RWPE1 (cell line): Measurements from ENCODE around the gene CUL9.
A peak's percentile ranks its signal among the peaks of the same experiment; 100 is the strongest.

Experiments used
- CTCF ChIA-PET: fragments of 350-600 bp; sonication (Branson Sonifier 250); formaldehyde crosslinking; extraction: SDS; loops from one replicate; lab custom pipeline; 2021; lab: Yijun Ruan, JAX
- POLR2A ChIA-PET: fragments of 400-600 bp; formaldehyde crosslinking; extraction: SDS; loops from one replicate; lab custom pipeline; 2020; ENCODE audit warnings: antibody characterized with exemption; ENCODE audit not compliant: low non-redundant PET; lab: Yijun Ruan, JAX
- DNase-seq: peaks from one replicate; pipeline ENCODE4 v3.0.0; 2012; ENCODE audit warnings: low spot score
- H3K27ac ChIP-seq: fragments of 450-650 bp; 2 replicates; pipeline ENCODE4 v1.5.1; 2017
- TF ChIP-seq, protein P1 (sequence below): fragments of 450-650 bp; conservative IDR thresholded peaks from 2 replicates; pipeline ENCODE4 v1.5.1; 2017; ENCODE audit warnings: low read depth, mild to moderate bottlenecking

CUL9 gene

DNA sequence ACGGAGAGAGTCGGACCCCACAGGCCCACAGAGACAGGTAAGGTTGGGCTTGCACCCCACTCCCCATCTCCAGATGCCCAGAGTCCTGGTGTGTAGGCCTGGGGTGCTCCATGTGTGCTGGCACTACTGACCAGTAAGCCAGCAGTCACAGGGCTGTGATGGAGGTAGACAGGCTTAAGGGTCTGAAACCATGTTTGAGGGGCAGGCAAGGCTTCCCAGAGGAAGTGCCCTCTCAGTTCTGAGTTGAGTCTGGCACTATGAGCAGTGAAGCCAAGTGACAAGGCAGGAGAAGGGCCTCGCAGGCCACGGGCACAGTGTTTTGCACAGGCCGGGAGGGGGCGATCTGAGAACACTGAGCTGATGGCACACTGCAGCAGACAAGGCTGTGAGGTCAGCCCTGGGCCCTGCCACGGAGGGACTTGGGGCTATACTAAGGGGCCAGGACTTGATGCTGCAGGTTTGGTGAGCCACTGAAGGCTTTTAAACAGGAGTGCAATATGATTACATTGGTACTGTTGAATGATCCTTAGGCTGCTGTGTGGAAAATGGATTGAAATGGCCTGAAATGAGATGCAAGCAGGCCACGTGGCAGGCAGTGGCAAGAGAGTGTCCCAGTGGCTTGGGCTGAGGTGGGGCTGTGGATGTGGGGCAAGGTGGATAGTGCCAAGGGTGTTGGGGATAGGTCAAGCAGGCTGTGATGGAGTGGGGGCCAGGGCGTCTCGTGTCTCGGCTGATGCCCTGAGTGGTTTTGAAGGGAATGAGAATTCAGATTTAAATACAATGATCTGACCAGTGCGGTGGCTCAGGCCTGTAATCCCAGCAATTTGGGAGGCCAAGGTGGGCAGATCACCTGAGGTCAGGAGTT lies 81.5 kb downstream of the CUL9 start:
- POLR2A ChIA-PET: no interaction called here
- DNase-seq: peak; percentile 80
- TF ChIP-seq, protein P1, sequence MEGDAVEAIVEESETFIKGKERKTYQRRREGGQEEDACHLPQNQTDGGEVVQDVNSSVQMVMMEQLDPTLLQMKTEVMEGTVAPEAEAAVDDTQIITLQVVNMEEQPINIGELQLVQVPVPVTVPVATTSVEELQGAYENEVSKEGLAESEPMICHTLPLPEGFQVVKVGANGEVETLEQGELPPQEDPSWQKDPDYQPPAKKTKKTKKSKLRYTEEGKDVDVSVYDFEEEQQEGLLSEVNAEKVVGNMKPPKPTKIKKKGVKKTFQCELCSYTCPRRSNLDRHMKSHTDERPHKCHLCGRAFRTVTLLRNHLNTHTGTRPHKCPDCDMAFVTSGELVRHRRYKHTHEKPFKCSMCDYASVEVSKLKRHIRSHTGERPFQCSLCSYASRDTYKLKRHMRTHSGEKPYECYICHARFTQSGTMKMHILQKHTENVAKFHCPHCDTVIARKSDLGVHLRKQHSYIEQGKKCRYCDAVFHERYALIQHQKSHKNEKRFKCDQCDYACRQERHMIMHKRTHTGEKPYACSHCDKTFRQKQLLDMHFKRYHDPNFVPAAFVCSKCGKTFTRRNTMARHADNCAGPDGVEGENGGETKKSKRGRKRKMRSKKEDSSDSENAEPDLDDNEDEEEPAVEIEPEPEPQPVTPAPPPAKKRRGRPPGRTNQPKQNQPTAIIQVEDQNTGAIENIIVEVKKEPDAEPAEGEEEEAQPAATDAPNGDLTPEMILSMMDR: peak; percentile 87

DNA sequence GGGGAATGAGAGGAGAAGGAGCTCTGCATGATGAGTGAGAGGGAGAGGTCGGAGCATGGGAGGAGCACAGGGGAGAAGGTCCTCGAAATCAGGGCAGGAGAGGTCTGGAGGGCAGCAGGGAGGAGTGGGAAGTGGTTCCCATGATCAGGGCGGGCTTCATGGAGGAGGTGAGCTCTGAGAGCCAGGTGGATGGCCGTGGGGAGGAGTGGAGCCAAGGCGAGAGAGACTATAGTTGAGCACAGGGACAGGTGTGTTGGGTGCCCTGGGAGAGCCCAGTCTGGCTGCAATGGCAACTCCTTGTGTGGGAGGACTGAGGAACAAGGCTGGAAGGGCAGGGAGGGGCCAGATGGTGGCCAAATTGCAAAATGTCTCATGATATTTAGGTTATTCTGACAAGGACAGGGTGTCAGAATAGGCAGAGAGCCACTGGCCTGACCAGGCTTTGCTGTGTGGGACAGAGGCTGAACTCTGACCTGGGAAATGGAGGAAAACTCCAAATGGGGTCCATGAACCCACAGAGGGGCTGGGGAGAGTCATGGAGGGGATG lies 82.7 kb downstream of the CUL9 start:
- TF ChIP-seq, protein P1: no peak
- POLR2A ChIA-PET: no interaction called here
- DNase-seq: no peak
- H3K27ac ChIP-seq: no peak overlapping the region
- CTCF ChIA-PET: interaction anchor here (0.6 to 3.3 kb wide), 3 partner anchors 70 to 1033 kb away, joined by 4 to 18 read pairs (median 16); no protein-coding TSS in a partner anchor

More for the DNA sequence above, 81.5 kb downstream of the CUL9 start:
- CTCF ChIA-PET: interaction anchor here (0.6 to 3.3 kb wide), 17 partner anchors 9 to 585 kb away, joined by 3 to 18 read pairs (median 4); partner anchors contain the start of gene DNPH1
- H3K27ac ChIP-seq: no peak overlapping the region

DNA sequence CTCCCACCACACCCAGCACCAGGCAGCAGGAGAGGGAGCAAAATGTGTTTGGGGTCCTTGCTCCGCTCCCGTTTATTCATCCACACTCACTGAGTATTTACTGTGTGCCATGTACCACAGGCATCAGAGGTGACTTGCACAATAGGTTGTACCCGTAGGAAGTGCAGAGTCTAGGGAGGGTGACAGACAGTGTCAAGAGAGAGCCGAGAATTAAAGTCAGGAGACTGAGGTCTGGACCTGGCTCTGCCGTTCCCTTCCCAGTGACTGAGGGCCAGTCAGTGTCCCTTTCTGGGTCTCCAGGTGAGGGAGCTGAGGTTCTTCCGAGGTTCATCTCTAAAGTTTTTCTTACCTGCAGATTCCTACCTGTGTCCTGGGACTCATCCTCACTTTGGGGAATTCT lies 83.6 kb downstream of the CUL9 start:
- H3K27ac ChIP-seq: no peak overlapping the region
- POLR2A ChIA-PET: no interaction called here
- CTCF ChIA-PET: interaction anchor here (0.5 to 1.1 kb wide), 3 partner anchors 24 to 231 kb away, joined by 3 to 4 read pairs (median 3); no protein-coding TSS in a partner anchor
- no peak for DNase-seq
- TF ChIP-seq, protein P1: no peak

DNA sequence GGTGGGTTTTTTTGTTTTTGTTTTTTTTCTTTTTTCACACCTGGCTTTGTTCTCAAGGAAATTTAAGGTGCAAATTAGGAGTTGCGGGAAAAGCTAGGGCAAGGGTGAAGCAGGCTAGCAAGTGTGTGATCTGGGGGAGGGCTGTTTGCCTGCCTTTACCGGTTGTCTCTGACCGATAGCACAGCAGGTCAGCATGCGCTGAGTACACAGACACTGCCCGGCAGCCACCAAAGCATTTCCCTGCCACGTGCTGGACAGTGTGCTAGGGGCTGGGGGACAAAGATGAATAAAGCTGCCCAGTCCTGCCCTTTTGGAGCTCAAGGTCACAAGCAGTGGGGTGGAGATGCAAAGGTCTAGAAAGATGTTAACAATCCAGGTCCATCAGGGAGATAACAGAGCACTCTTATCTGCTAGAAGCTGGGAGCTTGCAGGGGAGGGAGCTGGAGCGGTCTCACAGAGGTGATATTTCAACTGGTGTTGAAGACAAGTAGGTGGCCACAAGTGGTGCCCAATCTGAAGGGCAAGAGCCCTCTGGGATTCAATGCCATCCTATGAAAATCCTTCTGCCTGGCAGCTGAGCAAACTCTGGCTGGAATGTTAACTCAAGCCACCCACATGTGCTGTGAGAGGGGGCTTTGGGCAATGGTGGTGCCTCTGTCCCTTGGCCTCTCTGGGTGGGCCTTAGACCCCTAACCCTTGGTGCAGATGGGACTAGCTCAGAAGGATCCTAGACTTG lies 85.8 kb downstream of the CUL9 start:
- DNase-seq: no peak
- no peak overlapping the region for H3K27ac ChIP-seq
- POLR2A ChIA-PET: no interaction called here
- TF ChIP-seq, protein P1: no peak
- CTCF ChIA-PET: interaction anchor here (0.6 kb wide), 1 partner anchor 32 kb away, joined by 3 read pairs; no protein-coding TSS in a partner anchor

DNA sequence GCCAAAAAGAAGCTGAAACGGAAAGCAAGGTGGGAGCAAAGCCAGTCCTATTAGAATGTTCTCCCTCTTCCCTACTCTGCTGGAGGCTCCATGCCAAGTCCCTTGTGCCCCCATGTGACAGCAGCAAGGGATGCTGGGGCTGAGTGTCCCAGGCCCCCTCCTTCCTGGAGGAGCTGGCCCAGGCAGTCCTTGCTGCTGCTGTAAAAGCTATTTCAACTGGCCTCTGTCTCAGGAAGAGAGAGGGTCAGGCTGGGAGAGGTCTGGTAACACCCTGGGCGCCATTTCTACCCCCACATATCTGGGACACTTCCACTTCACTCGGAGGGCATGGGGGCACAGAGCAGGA lies 86.3 kb downstream of the CUL9 start:
- POLR2A ChIA-PET: no interaction called here
- no peak for DNase-seq
- CTCF ChIA-PET: interaction anchor here (0.6 kb wide), 1 partner anchor 31 kb away, joined by 3 read pairs; no protein-coding TSS in a partner anchor

More for the DNA sequence above, 86.3 kb downstream of the CUL9 start:
- TF ChIP-seq, protein P1: no peak
- no peak overlapping the region for H3K27ac ChIP-seq
